Uterus (tissue), 2 donors: ENCODE measurements around the gene RNF214.

ENCODE experiments used
- POLR2A ChIP-seq, 2 donors: fragments of 450-650 bp; IDR thresholded peaks; one replicate each; pipeline ENCODE4 v1.6.1; 2016; ENCODE audit warnings: antibody characterized with exemption in 2 of 2, mild to moderate bottlenecking in 1 of 2, moderate library complexity in 1 of 2
- TF ChIP-seq, protein P1 (sequence below), 4 experiments: fragments of 200-600 bp in 2 of 4; fragments of 450-650 bp in 2 of 4; sonication (generic) in 2 of 4; IDR thresholded peaks; one replicate each; pipeline ENCODE4 v1.5.1; 2016 to 2019; ENCODE audit warnings: antibody characterized with exemption in 4 of 4, mild to moderate bottlenecking in 2 of 4, moderate library complexity in 1 of 4

DNA sequence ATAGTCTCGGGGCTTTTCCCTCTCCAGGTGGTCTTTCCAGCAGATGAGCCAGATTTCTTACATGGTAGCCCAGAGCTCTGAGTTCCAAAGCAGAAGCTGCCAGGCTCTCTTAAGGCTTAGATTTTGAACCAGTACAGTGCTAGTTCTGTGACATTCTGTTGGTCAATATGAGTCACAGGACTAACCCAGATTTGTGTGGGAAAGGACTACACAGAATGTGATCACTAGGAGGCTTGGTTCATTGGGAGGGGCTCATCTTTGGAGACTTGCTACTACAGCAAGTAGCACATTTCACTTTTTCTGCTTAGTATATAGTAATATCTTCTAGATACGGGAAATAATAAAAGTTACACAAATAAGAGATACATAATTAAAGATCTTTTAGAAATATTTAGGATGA is 24.1 kb downstream of the RNF214 start:
- TF ChIP-seq, protein P1, sequence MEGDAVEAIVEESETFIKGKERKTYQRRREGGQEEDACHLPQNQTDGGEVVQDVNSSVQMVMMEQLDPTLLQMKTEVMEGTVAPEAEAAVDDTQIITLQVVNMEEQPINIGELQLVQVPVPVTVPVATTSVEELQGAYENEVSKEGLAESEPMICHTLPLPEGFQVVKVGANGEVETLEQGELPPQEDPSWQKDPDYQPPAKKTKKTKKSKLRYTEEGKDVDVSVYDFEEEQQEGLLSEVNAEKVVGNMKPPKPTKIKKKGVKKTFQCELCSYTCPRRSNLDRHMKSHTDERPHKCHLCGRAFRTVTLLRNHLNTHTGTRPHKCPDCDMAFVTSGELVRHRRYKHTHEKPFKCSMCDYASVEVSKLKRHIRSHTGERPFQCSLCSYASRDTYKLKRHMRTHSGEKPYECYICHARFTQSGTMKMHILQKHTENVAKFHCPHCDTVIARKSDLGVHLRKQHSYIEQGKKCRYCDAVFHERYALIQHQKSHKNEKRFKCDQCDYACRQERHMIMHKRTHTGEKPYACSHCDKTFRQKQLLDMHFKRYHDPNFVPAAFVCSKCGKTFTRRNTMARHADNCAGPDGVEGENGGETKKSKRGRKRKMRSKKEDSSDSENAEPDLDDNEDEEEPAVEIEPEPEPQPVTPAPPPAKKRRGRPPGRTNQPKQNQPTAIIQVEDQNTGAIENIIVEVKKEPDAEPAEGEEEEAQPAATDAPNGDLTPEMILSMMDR (IDR thresholded peaks at IDR 0.05) = no peak
- no peak for TF ChIP-seq POLR2A (IDR thresholded peaks at IDR 0.05)
